C4-2B (cell line): ENCODE measurements around the gene BEND2.

Source experiments
- CTCF ChIP-seq: fragments of 450-650 bp; conservative IDR thresholded peaks from 2 replicates; pipeline ENCODE4 v1.5.1; 2017; ENCODE audit warnings: mild to moderate bottlenecking
- ZFX ChIP-seq: fragments of 450-650 bp; IDR thresholded peaks from 2 replicates; pipeline ENCODE4 v1.6.1; 2017

- TF ChIP-seq CTCF: no peak
- TF ChIP-seq ZFX: no peak
These were observed 74.7 kb downstream of the BEND2 start for GRCh38 chrX:18146009-18146408.
